HG03558 (cell line): Measurements from ENCODE around the gene BMP7.
"Not testable (repeated sequence)": the region's sequence is repeated elsewhere in the genome, so short reads cannot be mapped to it uniquely, and the experiment has no call there.

Experiments used
- ATAC-seq: cut with Tn5 transposase; IDR thresholded peaks from one replicate; pipeline ENCODE4 v1.9.1; 2021; ENCODE audit warnings: moderate number of reproducible peaks; ENCODE audit not compliant: unreplicated experiment; ENCODE audit errors: extremely low read depth

Gene BMP7

GRCh38 chr20:57268399-57269076 is 2.1 kb upstream of the BMP7 start:
- ATAC-seq, result no peak

- no peak for ATAC-seq
Observed at GRCh38 chr20:57267158-57267821, 849 bp upstream of the BMP7 start.

- ATAC-seq, result no peak
Observed at GRCh38 chr20:57265997-57266290, 497 bp downstream of the BMP7 start.

- ATAC-seq, result no peak
Observed at GRCh38 chr20:57265336-57265996, 975 bp downstream of the BMP7 start.

GRCh38 chr20:57264908-57265335 is 1.5 kb downstream of the BMP7 start:
- ATAC-seq, result not testable (repeated sequence)

GRCh38 chr20:57263801-57264792 is 2.3 kb downstream of the BMP7 start:
- no peak for ATAC-seq

GRCh38 chr20:57262784-57263609 is 3.4 kb downstream of the BMP7 start:
- no peak for ATAC-seq

- ATAC-seq, result no peak
Observed at GRCh38 chr20:57262301-57262700, 4.1 kb downstream of the BMP7 start.

GRCh38 chr20:57261457-57262251 is 4.8 kb downstream of the BMP7 start:
- ATAC-seq, result no peak

- ATAC-seq, result no peak
Observed at GRCh38 chr20:57260934-57261333, 5.5 kb downstream of the BMP7 start.

- ATAC-seq, result no peak
Observed at GRCh38 chr20:57259938-57260921, 6.2 kb downstream of the BMP7 start.

GRCh38 chr20:57259121-57259937 is 7.1 kb downstream of the BMP7 start:
- ATAC-seq, result no peak

- ATAC-seq, result no peak
Observed at GRCh38 chr20:57257701-57258453, 8.6 kb downstream of the BMP7 start.

GRCh38 chr20:57256908-57257307 is 9.5 kb downstream of the BMP7 start:
- ATAC-seq, result no peak

- ATAC-seq, result no peak
Observed at GRCh38 chr20:57256205-57256604, 10.2 kb downstream of the BMP7 start.

- ATAC-seq, result no peak
Observed at GRCh38 chr20:57255183-57255582, 11.3 kb downstream of the BMP7 start.
